ENCODE measurements around the gene PRKG1.

DNA sequence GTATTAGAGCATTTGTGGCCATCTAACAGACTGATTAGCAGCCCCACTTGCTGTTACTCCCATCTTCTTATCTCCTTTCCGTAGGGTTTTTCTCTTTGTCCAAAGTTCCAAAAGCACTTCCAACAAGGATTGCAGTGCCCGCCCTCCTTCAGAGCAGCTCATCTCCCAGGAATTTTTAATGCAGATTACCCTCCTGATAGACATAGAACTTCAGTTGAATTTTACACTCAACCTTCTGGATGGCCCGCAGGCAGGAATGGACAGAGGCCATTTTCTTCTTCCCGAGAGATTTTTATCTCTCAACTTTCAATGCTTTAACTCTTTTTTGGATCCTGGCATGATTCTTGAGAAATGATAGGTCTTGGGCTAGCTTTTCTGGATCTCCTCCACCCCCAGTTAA lies 23.3 kb downstream of the PRKG1 start:
- TF ChIP-seq, protein P1, sequence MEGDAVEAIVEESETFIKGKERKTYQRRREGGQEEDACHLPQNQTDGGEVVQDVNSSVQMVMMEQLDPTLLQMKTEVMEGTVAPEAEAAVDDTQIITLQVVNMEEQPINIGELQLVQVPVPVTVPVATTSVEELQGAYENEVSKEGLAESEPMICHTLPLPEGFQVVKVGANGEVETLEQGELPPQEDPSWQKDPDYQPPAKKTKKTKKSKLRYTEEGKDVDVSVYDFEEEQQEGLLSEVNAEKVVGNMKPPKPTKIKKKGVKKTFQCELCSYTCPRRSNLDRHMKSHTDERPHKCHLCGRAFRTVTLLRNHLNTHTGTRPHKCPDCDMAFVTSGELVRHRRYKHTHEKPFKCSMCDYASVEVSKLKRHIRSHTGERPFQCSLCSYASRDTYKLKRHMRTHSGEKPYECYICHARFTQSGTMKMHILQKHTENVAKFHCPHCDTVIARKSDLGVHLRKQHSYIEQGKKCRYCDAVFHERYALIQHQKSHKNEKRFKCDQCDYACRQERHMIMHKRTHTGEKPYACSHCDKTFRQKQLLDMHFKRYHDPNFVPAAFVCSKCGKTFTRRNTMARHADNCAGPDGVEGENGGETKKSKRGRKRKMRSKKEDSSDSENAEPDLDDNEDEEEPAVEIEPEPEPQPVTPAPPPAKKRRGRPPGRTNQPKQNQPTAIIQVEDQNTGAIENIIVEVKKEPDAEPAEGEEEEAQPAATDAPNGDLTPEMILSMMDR (conservative IDR thresholded peaks at IDR 0.05; ENCODE audit: low read depth, low read length), result no peak
- TF ChIP-seq EZH2 (IDR thresholded peaks at IDR 0.05; ENCODE audit: low read length, unreplicated experiment), result no peak
